ENCODE measurements around the gene SCYL2.

DNA sequence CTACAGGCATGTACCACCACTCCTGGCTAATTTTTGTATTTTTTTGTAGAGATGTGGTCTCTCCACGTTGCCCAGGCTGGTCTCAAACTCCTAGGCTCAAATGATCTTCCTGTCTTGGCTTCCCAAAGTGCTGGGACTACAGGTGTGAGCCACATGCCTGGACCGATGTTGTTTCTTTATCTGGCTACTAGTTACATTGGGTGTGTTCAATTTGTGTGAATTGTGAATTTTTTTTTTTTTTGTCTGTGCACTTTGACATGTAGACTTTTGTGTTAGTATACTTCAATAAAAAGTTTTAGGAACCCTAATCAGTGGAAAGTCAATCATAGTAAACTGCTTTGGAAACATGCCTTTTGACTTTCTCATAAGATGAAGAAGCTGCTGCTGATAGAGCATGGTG, 65.9 kb downstream of the SCYL2 start:
- TF ChIP-seq, protein P1, sequence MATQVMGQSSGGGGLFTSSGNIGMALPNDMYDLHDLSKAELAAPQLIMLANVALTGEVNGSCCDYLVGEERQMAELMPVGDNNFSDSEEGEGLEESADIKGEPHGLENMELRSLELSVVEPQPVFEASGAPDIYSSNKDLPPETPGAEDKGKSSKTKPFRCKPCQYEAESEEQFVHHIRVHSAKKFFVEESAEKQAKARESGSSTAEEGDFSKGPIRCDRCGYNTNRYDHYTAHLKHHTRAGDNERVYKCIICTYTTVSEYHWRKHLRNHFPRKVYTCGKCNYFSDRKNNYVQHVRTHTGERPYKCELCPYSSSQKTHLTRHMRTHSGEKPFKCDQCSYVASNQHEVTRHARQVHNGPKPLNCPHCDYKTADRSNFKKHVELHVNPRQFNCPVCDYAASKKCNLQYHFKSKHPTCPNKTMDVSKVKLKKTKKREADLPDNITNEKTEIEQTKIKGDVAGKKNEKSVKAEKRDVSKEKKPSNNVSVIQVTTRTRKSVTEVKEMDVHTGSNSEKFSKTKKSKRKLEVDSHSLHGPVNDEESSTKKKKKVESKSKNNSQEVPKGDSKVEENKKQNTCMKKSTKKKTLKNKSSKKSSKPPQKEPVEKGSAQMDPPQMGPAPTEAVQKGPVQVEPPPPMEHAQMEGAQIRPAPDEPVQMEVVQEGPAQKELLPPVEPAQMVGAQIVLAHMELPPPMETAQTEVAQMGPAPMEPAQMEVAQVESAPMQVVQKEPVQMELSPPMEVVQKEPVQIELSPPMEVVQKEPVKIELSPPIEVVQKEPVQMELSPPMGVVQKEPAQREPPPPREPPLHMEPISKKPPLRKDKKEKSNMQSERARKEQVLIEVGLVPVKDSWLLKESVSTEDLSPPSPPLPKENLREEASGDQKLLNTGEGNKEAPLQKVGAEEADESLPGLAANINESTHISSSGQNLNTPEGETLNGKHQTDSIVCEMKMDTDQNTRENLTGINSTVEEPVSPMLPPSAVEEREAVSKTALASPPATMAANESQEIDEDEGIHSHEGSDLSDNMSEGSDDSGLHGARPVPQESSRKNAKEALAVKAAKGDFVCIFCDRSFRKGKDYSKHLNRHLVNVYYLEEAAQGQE (IDR thresholded peaks at IDR 0.05; ENCODE audit: low read depth): no peak
- TF ChIP-seq, protein P2, sequence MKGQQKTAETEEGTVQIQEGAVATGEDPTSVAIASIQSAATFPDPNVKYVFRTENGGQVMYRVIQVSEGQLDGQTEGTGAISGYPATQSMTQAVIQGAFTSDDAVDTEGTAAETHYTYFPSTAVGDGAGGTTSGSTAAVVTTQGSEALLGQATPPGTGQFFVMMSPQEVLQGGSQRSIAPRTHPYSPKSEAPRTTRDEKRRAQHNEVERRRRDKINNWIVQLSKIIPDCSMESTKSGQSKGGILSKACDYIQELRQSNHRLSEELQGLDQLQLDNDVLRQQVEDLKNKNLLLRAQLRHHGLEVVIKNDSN (IDR thresholded peaks at IDR 0.05): no peak
- no peak for TF ChIP-seq EP300 (IDR thresholded peaks at IDR 0.05; ENCODE audit: borderline replicate concordance)
- TF ChIP-seq ZBTB7A (IDR thresholded peaks at IDR 0.05; ENCODE audit: low read depth): no peak
- no peak for TF ChIP-seq CEBPB (IDR thresholded peaks at IDR 0.05)
- TF ChIP-seq, protein P3, sequence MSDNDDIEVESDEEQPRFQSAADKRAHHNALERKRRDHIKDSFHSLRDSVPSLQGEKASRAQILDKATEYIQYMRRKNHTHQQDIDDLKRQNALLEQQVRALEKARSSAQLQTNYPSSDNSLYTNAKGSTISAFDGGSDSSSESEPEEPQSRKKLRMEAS (IDR thresholded peaks at IDR 0.05): no peak
